HepG2 (cell line): ENCODE results near the gene LMAN2L. TPM values are rescaled to one million over a fixed set of nuclear protein-coding genes. Genes with fewer than 3 reads are reported as not detected.

Experiments
- ARID2 ChIP-seq: sonication (generic); formaldehyde crosslinking; IDR thresholded peaks from 2 replicates; pipeline ENCODE4 v1.8.1; 2022; ENCODE audit warnings: mild to moderate bottlenecking, missing genetic modification reagents, borderline replicate concordance
- MEIS2 ChIP-seq: sonication (generic); formaldehyde crosslinking; IDR thresholded peaks from 2 replicates; pipeline ENCODE4 v1.9.0; 2021; ENCODE audit warnings: mild to moderate bottlenecking, missing genetic modification reagents
- ZFP41 ChIP-seq: sonication (generic); formaldehyde crosslinking; IDR thresholded peaks from 2 replicates; pipeline ENCODE4 v1.4.0; 2020; ENCODE audit warnings: mild to moderate bottlenecking, missing genetic modification reagents, borderline replicate concordance
- ZNF333 ChIP-seq: sonication (generic); formaldehyde crosslinking; IDR thresholded peaks from 2 replicates; pipeline ENCODE4 v1.4.0; 2020; ENCODE audit warnings: mild to moderate bottlenecking, missing genetic modification reagents, borderline replicate concordance
- ZNF547 ChIP-seq: sonication (generic); formaldehyde crosslinking; IDR thresholded peaks from 2 replicates; pipeline ENCODE4 v1.5.1; 2020; ENCODE audit warnings: mild to moderate bottlenecking, missing genetic modification reagents
- ZNF773 ChIP-seq: sonication (generic); formaldehyde crosslinking; IDR thresholded peaks from 2 replicates; pipeline ENCODE4 v1.4.0; 2020; ENCODE audit warnings: missing genetic modification reagents, borderline replicate concordance
- ZNF83 ChIP-seq: sonication (generic); formaldehyde crosslinking; IDR thresholded peaks from 2 replicates; pipeline ENCODE4 v1.4.0; 2020; ENCODE audit warnings: missing genetic modification reagents, mild to moderate bottlenecking, borderline replicate concordance
- polyA plus RNA-seq, 8 experiments: library from polyadenylated mRNA; depleted of rRNA in 3 of 8; stranded (reverse) in 7 of 8; unstranded in 1 of 8; fragments of >200 nt; fragmentation: Illumina TruSeq in 4 of 8; extraction: Trizol in 4 of 8; gene quantifications; 2 replicates each; pipeline versions ENCODE4 v1.2.1 to v1.2.3, GENCODE V29; 2011 to 2016; ENCODE audit warnings: low read depth in 4 of 8, missing spikeins in 1 of 8, mixed read lengths in 1 of 8; ENCODE audit not compliant: insufficient read depth in 1 of 8
- total RNA-seq, 5 experiments: library from RNA; depleted of rRNA; stranded (reverse); fragments of >200 nt; fragmentation: Illumina TruSeq; extraction: Trizol; gene quantifications; 2 replicates each; pipeline ENCODE4 v1.2.3, GENCODE V29; 2016; ENCODE audit warnings: low read depth in 1 of 5
- TF ChIP-seq, protein P1 (sequence below): sonication (generic); formaldehyde crosslinking; IDR thresholded peaks from 2 replicates; pipeline ENCODE4 v1.4.0; 2020; ENCODE audit warnings: mild to moderate bottlenecking, missing genetic modification reagents
- TF ChIP-seq, protein P2 (sequence below): sonication (generic); formaldehyde crosslinking; IDR thresholded peaks from 2 replicates; pipeline ENCODE4 v1.5.0; 2020; ENCODE audit warnings: mild to moderate bottlenecking, missing genetic modification reagents, borderline replicate concordance
- TF ChIP-seq, protein P3 (sequence below): sonication (generic); formaldehyde crosslinking; IDR thresholded peaks from 2 replicates; pipeline ENCODE4 v1.4.0; 2020; ENCODE audit warnings: missing genetic modification reagents
- TF ChIP-seq, protein P4 (sequence below): sonication (generic); formaldehyde crosslinking; IDR thresholded peaks from 2 replicates; pipeline ENCODE4 v1.4.0; 2020; ENCODE audit warnings: low read depth, mild to moderate bottlenecking, missing genetic modification reagents
- TF ChIP-seq, protein P5 (sequence below): IDR thresholded peaks from 2 replicates; pipeline ENCODE4 v1.6.1; 2016; ENCODE audit warnings: missing compliant biosample characterization, missing genetic modification reagents, borderline replicate concordance

Gene LMAN2L
- total and polyA plus RNA-seq, 2 of the 13 experiments (the other 11 are each of a cell fraction or from before 2014, with no cell fraction given), result 39.1 to 57.9 TPM

DNA sequence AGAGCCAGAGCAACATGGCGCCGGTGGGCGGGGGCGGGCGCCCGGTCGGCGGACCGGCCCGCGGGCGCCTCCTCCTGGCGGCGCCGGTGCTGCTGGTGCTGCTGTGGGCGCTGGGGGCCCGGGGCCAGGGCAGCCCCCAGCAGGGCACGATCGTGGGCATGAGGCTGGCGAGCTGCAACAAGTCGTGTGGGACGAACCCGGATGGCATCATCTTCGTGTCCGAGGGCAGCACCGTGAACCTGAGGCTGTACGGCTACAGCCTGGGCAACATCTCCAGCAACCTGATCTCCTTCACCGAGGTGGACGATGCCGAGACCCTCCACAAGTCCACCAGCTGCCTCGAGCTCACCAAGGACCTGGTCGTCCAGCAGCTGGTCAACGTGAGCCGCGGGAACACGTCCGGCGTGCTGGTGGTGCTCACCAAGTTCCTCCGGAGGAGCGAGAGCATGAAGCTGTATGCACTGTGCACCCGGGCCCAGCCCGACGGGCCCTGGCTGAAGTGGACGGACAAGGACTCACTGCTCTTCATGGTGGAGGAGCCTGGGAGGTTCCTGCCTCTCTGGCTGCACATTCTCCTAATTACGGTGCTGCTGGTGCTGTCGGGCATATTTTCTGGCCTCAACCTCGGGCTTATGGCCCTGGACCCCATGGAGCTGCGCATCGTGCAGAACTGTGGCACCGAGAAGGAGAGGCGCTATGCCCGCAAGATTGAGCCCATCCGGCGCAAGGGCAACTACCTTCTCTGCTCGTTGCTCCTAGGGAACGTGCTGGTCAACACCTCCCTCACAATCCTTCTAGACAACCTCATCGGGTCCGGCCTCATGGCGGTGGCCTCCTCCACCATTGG lies 21.3 kb upstream of the LMAN2L start (continued):
- TF ChIP-seq, protein P1, sequence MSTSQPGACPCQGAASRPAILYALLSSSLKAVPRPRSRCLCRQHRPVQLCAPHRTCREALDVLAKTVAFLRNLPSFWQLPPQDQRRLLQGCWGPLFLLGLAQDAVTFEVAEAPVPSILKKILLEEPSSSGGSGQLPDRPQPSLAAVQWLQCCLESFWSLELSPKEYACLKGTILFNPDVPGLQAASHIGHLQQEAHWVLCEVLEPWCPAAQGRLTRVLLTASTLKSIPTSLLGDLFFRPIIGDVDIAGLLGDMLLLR (CRISPR knock-in tag), result peak; percentile 73; the same call in 1 of the 2 replicates
- peak; percentile 75; the same call in 1 of the 2 replicates for TF ChIP-seq ZNF333
- peak; percentile 72; the same call in 1 of the 2 replicates for TF ChIP-seq ARID2
- peak; percentile 76; the same call in 1 of the 2 replicates for TF ChIP-seq MEIS2 (CRISPR knock-in tag)
- TF ChIP-seq, protein P2, sequence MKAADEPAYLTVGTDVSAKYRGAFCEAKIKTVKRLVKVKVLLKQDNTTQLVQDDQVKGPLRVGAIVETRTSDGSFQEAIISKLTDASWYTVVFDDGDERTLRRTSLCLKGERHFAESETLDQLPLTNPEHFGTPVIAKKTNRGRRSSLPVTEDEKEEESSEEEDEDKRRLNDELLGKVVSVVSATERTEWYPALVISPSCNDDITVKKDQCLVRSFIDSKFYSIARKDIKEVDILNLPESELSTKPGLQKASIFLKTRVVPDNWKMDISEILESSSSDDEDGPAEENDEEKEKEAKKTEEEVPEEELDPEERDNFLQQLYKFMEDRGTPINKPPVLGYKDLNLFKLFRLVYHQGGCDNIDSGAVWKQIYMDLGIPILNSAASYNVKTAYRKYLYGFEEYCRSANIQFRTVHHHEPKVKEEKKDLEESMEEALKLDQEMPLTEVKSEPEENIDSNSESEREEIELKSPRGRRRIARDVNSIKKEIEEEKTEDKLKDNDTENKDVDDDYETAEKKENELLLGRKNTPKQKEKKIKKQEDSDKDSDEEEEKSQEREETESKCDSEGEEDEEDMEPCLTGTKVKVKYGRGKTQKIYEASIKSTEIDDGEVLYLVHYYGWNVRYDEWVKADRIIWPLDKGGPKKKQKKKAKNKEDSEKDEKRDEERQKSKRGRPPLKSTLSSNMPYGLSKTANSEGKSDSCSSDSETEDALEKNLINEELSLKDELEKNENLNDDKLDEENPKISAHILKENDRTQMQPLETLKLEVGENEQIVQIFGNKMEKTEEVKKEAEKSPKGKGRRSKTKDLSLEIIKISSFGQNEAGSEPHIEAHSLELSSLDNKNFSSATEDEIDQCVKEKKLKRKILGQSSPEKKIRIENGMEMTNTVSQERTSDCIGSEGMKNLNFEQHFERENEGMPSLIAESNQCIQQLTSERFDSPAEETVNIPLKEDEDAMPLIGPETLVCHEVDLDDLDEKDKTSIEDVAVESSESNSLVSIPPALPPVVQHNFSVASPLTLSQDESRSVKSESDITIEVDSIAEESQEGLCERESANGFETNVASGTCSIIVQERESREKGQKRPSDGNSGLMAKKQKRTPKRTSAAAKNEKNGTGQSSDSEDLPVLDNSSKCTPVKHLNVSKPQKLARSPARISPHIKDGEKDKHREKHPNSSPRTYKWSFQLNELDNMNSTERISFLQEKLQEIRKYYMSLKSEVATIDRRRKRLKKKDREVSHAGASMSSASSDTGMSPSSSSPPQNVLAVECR (CRISPR knock-in tag), result peak; percentile 59; the same call in 1 of the 2 replicates
- TF ChIP-seq ZNF547 (CRISPR knock-in tag), result no peak
- peak; percentile 82; the same call in 1 of the 2 replicates for TF ChIP-seq ZNF773 (CRISPR knock-in tag)
- TF ChIP-seq, protein P3, sequence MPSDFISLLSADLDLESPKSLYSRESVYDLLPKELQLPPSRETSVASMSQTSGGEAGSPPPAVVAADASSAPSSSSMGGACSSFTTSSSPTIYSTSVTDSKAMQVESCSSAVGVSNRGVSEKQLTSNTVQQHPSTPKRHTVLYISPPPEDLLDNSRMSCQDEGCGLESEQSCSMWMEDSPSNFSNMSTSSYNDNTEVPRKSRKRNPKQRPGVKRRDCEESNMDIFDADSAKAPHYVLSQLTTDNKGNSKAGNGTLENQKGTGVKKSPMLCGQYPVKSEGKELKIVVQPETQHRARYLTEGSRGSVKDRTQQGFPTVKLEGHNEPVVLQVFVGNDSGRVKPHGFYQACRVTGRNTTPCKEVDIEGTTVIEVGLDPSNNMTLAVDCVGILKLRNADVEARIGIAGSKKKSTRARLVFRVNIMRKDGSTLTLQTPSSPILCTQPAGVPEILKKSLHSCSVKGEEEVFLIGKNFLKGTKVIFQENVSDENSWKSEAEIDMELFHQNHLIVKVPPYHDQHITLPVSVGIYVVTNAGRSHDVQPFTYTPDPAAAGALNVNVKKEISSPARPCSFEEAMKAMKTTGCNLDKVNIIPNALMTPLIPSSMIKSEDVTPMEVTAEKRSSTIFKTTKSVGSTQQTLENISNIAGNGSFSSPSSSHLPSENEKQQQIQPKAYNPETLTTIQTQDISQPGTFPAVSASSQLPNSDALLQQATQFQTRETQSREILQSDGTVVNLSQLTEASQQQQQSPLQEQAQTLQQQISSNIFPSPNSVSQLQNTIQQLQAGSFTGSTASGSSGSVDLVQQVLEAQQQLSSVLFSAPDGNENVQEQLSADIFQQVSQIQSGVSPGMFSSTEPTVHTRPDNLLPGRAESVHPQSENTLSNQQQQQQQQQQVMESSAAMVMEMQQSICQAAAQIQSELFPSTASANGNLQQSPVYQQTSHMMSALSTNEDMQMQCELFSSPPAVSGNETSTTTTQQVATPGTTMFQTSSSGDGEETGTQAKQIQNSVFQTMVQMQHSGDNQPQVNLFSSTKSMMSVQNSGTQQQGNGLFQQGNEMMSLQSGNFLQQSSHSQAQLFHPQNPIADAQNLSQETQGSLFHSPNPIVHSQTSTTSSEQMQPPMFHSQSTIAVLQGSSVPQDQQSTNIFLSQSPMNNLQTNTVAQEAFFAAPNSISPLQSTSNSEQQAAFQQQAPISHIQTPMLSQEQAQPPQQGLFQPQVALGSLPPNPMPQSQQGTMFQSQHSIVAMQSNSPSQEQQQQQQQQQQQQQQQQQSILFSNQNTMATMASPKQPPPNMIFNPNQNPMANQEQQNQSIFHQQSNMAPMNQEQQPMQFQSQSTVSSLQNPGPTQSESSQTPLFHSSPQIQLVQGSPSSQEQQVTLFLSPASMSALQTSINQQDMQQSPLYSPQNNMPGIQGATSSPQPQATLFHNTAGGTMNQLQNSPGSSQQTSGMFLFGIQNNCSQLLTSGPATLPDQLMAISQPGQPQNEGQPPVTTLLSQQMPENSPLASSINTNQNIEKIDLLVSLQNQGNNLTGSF (CRISPR knock-in tag), result 0 out of 2 replicates have a peak, but pooled peaks have one; percentile 77
- TF ChIP-seq, protein P4, sequence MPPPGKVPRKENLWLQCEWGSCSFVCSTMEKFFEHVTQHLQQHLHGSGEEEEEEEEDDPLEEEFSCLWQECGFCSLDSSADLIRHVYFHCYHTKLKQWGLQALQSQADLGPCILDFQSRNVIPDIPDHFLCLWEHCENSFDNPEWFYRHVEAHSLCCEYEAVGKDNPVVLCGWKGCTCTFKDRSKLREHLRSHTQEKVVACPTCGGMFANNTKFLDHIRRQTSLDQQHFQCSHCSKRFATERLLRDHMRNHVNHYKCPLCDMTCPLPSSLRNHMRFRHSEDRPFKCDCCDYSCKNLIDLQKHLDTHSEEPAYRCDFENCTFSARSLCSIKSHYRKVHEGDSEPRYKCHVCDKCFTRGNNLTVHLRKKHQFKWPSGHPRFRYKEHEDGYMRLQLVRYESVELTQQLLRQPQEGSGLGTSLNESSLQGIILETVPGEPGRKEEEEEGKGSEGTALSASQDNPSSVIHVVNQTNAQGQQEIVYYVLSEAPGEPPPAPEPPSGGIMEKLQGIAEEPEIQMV (CRISPR knock-in tag), result 0 out of 2 replicates have a peak, but pooled peaks have one; percentile 51
- TF ChIP-seq, protein P5, sequence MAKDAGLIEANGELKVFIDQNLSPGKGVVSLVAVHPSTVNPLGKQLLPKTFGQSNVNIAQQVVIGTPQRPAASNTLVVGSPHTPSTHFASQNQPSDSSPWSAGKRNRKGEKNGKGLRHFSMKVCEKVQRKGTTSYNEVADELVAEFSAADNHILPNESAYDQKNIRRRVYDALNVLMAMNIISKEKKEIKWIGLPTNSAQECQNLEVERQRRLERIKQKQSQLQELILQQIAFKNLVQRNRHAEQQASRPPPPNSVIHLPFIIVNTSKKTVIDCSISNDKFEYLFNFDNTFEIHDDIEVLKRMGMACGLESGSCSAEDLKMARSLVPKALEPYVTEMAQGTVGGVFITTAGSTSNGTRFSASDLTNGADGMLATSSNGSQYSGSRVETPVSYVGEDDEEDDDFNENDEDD (CRISPR knock-in tag), result 0 out of 2 replicates have a peak, but pooled peaks have one; percentile 28
- TF ChIP-seq ZFP41, result peak; percentile 84
- peak; percentile 59; the same call in 1 of the 2 replicates for TF ChIP-seq ZNF83
